DOHH2 (cell line): ENCODE data around the gene MMP23B.

Source experiments
- EZH2phosphoT487 ChIP-seq: fragments of 200-600 bp; sonication (generic); IDR thresholded peaks from 2 replicates; pipeline ENCODE4 v1.6.1; 2017; ENCODE audit warnings: borderline replicate concordance, mild to moderate bottlenecking, antibody characterized with exemption, low read length, moderate library complexity, mixed read lengths
- TF ChIP-seq, protein P1 (sequence below): fragments of 200-600 bp; sonication (generic); IDR thresholded peaks from one replicate; pipeline ENCODE4 v1.5.1; 2014; ENCODE audit warnings: antibody characterized with exemption, mild to moderate bottlenecking, low read depth, low read length; ENCODE audit not compliant: poor library complexity, severe bottlenecking

DNA sequence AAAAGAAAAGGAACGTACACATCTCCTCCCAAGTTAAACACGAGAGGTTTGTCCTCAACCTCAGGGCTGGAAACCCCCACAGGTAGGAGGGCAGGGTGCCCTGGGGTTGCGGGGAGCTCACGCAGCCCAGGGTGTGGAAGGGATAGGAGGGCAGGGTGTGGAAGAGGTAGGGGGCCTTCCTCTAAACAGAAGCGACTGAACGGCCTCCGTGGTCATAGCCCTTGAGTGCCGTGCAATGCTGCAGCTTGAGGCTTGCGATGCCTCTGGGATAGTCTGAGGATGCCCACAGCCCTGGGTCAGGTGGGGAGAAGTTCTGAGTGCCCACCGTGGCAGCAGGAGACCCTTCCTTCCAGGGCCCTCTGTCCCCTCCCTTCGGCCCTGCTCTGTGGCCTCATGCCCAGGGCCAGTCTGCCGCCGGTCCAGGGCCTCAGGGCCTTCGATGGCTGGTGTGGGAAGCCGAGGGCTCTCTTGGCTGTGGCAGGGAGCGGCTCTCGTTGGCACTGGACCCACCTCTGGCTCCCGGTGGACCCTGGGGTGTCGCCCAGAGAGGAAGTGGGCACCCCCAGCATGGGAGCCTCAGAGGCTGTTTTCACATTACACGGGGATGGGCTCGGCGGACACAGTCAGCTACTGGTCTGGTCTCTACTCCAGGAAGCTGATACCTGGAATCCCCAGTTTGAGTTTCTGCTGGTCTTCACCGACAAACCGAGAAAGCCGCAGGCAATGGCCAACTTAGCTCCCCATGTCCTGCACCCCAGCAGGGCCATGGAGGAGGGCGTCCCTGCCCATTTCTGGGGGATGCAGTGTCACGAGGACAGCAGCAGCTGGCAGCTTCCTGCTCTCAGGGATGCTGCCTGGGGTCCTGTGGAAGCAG is 33.2 kb downstream of the MMP23B start:
- TF ChIP-seq, protein P1, sequence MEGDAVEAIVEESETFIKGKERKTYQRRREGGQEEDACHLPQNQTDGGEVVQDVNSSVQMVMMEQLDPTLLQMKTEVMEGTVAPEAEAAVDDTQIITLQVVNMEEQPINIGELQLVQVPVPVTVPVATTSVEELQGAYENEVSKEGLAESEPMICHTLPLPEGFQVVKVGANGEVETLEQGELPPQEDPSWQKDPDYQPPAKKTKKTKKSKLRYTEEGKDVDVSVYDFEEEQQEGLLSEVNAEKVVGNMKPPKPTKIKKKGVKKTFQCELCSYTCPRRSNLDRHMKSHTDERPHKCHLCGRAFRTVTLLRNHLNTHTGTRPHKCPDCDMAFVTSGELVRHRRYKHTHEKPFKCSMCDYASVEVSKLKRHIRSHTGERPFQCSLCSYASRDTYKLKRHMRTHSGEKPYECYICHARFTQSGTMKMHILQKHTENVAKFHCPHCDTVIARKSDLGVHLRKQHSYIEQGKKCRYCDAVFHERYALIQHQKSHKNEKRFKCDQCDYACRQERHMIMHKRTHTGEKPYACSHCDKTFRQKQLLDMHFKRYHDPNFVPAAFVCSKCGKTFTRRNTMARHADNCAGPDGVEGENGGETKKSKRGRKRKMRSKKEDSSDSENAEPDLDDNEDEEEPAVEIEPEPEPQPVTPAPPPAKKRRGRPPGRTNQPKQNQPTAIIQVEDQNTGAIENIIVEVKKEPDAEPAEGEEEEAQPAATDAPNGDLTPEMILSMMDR, result no peak
- no peak for TF ChIP-seq EZH2phosphoT487
